IPS-18a (cell line): Measurements from ENCODE around the gene SCCPDH.

ENCODE experiments used
- H3K27ac ChIP-seq: one replicate; pipeline ENCODE4 v1.5.1; 2013; ENCODE audit warnings: low read length
- H3K27me3 ChIP-seq: one replicate; pipeline ENCODE4 v1.6.1; 2013; ENCODE audit warnings: mild to moderate bottlenecking, low read length; ENCODE audit not compliant: control insufficient read depth, insufficient read depth
- H3K36me3 ChIP-seq: one replicate; pipeline ENCODE4 v1.6.1; 2013; ENCODE audit warnings: low read depth, low read length; ENCODE audit not compliant: control insufficient read depth
- H3K4me1 ChIP-seq: one replicate; pipeline ENCODE4 v1.6.1; 2013; ENCODE audit warnings: low read depth, low read length; ENCODE audit not compliant: control insufficient read depth
- H3K4me3 ChIP-seq: one replicate; pipeline ENCODE4 v1.5.1; 2013; ENCODE audit warnings: low read length
- H3K9ac ChIP-seq: one replicate; pipeline ENCODE4 v1.6.1; 2013; ENCODE audit warnings: mild to moderate bottlenecking, low read length, moderate library complexity
- H3K9me3 ChIP-seq: one replicate; pipeline ENCODE4 v1.6.1; 2013; ENCODE audit warnings: low read depth, low read length; ENCODE audit not compliant: control insufficient read depth

The SCCPDH gene

GRCh38 chr1:246724016-246724730, at the start of gene SCCPDH:
SCCPDH (plus strand) TSS chr1:246724409; CDS start chr1:246724423, 14 bp downstream.
- peak within 1 kb of the TSS; percentile 72 for H3K9ac ChIP-seq
- H3K36me3 ChIP-seq = peaks cover 3% of the 10 kb centered on the region
- H3K4me1 ChIP-seq = peaks cover 3% of the 10 kb centered on the region
- H3K27me3 ChIP-seq = peaks cover 17% of the 10 kb centered on the region
- H3K27ac ChIP-seq = no peak within 1 kb of the TSS
- no peaks in the 10 kb centered on the region for H3K9me3 ChIP-seq
- peak within 1 kb of the TSS; percentile 74 for H3K4me3 ChIP-seq

- no peak overlapping the region for H3K4me3 ChIP-seq
- no peaks in the 10 kb centered on the region for H3K27me3 ChIP-seq
- H3K36me3 ChIP-seq = no peaks in the 10 kb centered on the region
- H3K4me1 ChIP-seq = no peaks in the 10 kb centered on the region
- H3K9ac ChIP-seq = no peak overlapping the region
- H3K9me3 ChIP-seq = no peaks in the 10 kb centered on the region
- H3K27ac ChIP-seq = no peak overlapping the region
Observed at GRCh38 chr1:246677842-246678241, 46.4 kb upstream of the SCCPDH start.

- no peaks in the 10 kb centered on the region for H3K9me3 ChIP-seq
- no peaks in the 10 kb centered on the region for H3K4me1 ChIP-seq
- no peak overlapping the region for H3K4me3 ChIP-seq
- no peaks in the 10 kb centered on the region for H3K36me3 ChIP-seq
- H3K9ac ChIP-seq = no peak overlapping the region
- no peaks in the 10 kb centered on the region for H3K27me3 ChIP-seq
- no peak overlapping the region for H3K27ac ChIP-seq
Observed at GRCh38 chr1:246678816-246679793, 45.1 kb upstream of the SCCPDH start.

- Histone ChIP-seq H3K9me3 (no peaks in the 10 kb centered on the region), H3K9ac (no peak overlapping the region), H3K4me3 (no peak overlapping the region), H3K27me3 (no peaks in the 10 kb centered on the region), H3K36me3 (no peaks in the 10 kb centered on the region), H3K4me1 (no peaks in the 10 kb centered on the region), H3K27ac (no peak overlapping the region)
Observed at GRCh38 chr1:246679794-246680177, 44.4 kb upstream of the SCCPDH start.

GRCh38 chr1:246680190-246680589, 44.0 kb upstream of the SCCPDH start:
- Histone ChIP-seq H3K36me3 (no peaks in the 10 kb centered on the region), H3K27me3 (no peaks in the 10 kb centered on the region), H3K9ac (no peak overlapping the region), H3K9me3 (no peaks in the 10 kb centered on the region), H3K4me1 (no peaks in the 10 kb centered on the region), H3K27ac (no peak overlapping the region), H3K4me3 (no peak overlapping the region)

- no peak overlapping the region for H3K27ac ChIP-seq
- H3K4me1 ChIP-seq = no peaks in the 10 kb centered on the region
- no peaks in the 10 kb centered on the region for H3K9me3 ChIP-seq
- H3K4me3 ChIP-seq = no peak overlapping the region
- no peak overlapping the region for H3K9ac ChIP-seq
- no peaks in the 10 kb centered on the region for H3K27me3 ChIP-seq
- no peaks in the 10 kb centered on the region for H3K36me3 ChIP-seq
Observed at GRCh38 chr1:246680696-246681130, 43.5 kb upstream of the SCCPDH start.

GRCh38 chr1:246681900-246682895, 42.0 kb upstream of the SCCPDH start:
- no peaks in the 10 kb centered on the region for H3K9me3 ChIP-seq
- no peak overlapping the region for H3K4me3 ChIP-seq
- no peak overlapping the region for H3K27ac ChIP-seq
- no peaks in the 10 kb centered on the region for H3K27me3 ChIP-seq
- no peaks in the 10 kb centered on the region for H3K36me3 ChIP-seq
- H3K9ac ChIP-seq = no peak overlapping the region
- H3K4me1 ChIP-seq = no peaks in the 10 kb centered on the region

- Histone ChIP-seq H3K27me3 (no peaks in the 10 kb centered on the region), H3K27ac (no peak overlapping the region), H3K36me3 (no peaks in the 10 kb centered on the region), H3K9ac (no peak overlapping the region), H3K9me3 (no peaks in the 10 kb centered on the region), H3K4me1 (no peaks in the 10 kb centered on the region), H3K4me3 (no peak overlapping the region)
Observed at GRCh38 chr1:246683521-246683920, 40.7 kb upstream of the SCCPDH start.

- no peak overlapping the region for H3K4me3 ChIP-seq
- H3K9me3 ChIP-seq = no peaks in the 10 kb centered on the region
- H3K4me1 ChIP-seq = no peaks in the 10 kb centered on the region
- H3K9ac ChIP-seq = no peak overlapping the region
- H3K27ac ChIP-seq = no peak overlapping the region
- no peaks in the 10 kb centered on the region for H3K27me3 ChIP-seq
- no peaks in the 10 kb centered on the region for H3K36me3 ChIP-seq
Observed at GRCh38 chr1:246687002-246687401, 37.2 kb upstream of the SCCPDH start.

- Histone ChIP-seq H3K9me3 (peaks cover 4% of the 10 kb centered on the region), H3K4me1 (no peaks in the 10 kb centered on the region), H3K27ac (no peak overlapping the region), H3K36me3 (no peaks in the 10 kb centered on the region), H3K27me3 (no peaks in the 10 kb centered on the region), H3K9ac (no peak overlapping the region), H3K4me3 (no peak overlapping the region)
Observed at GRCh38 chr1:246689409-246690008, 34.7 kb upstream of the SCCPDH start.
